Transverse colon (tissue), 4 donors: Measurements from ENCODE around the gene CERK. TPM values are rescaled to one million over a fixed set of nuclear protein-coding genes. Genes with fewer than 3 reads are reported as not detected.

Source experiments
- DNase-seq: peaks from one replicate; pipeline ENCODE4 v3.0.0-alpha.2; 2019
- H3K27ac ChIP-seq, 4 donors: fragments of 200-600 bp; sonication (generic); 2 replicates each; pipeline ENCODE4 v1.5.1; 2016 to 2018; ENCODE audit warnings: inconsistent platforms in 4 of 4
- H3K27me3 ChIP-seq: fragments of 200-600 bp; sonication (generic); 2 replicates; pipeline ENCODE4 v1.5.1; 2017; ENCODE audit warnings: inconsistent platforms
- H3K36me3 ChIP-seq, 4 donors: fragments of 200-600 bp; sonication (generic); 2 replicates each; pipeline ENCODE4 v1.5.1; 2017 to 2019; ENCODE audit warnings: inconsistent platforms in 4 of 4
- H3K4me1 ChIP-seq, 4 donors: fragments of 200-600 bp; sonication (generic); 2 replicates each; pipeline ENCODE4 v1.5.1; 2017 to 2020; ENCODE audit warnings: inconsistent platforms in 4 of 4
- H3K4me3 ChIP-seq, 4 donors: fragments of 200-600 bp; sonication (generic); 1 replicate in 1 of 4; 2 replicates in 3 of 4; pipeline versions ENCODE4 v1.5.1 to v1.6.1; 2017 to 2019; ENCODE audit warnings: inconsistent platforms in 4 of 4
- H3K9me3 ChIP-seq, 2 donors: fragments of 200-600 bp; sonication (generic); 2 replicates each; pipeline ENCODE4 v1.5.1; 2017 to 2019; ENCODE audit warnings: inconsistent platforms in 2 of 2
- EP300 ChIP-seq: sonication (generic); formaldehyde crosslinking; IDR thresholded peaks from one replicate; pipeline ENCODE4 v1.6.1; 2017; ENCODE audit warnings: antibody characterized with exemption, low read depth
- POLR2A ChIP-seq: fragments of 450-650 bp; IDR thresholded peaks from one replicate; pipeline ENCODE4 v1.6.1; 2016; ENCODE audit warnings: antibody characterized with exemption, mild to moderate bottlenecking, moderate library complexity
- POLR2AphosphoS5 ChIP-seq, 3 donors: sonication (generic); formaldehyde crosslinking; IDR thresholded peaks; one replicate each; pipeline ENCODE4 v1.6.1; 2016; ENCODE audit warnings: antibody characterized with exemption in 3 of 3
- WGBS, 2 donors: methylation state at CpG; one replicate each; pipeline ENCODE4 v1.1.5; 2018; ENCODE audit warnings: low coverage in 1 of 2; 5-methylcytosine and 5-hydroxymethylcytosine counted together
- in situ Hi-C, 4 donors: fragments of 200-750 bp; cut with MboI; loops; one replicate each; pipeline versions ENCODE4 v1.15.0 to v1.15.1; 2017; ENCODE audit warnings: low sequenced_read_pairs in 3 of 4, low pct_ligation_motif_present in 1 of 4, low pct_unique_long_range_greater_than_20kb in 1 of 4
- intact Hi-C: fragments of 100-400 bp; cut with DNase I; formaldehyde crosslinking; loops from one replicate; pipeline ENCODE4 v1.15.1; 2023; ENCODE audit warnings: low total_unique reads
- total RNA-seq, 4 donors: library from RNA; depleted of rRNA; stranded (reverse); fragments of >200 nt; gene quantifications; one replicate each; pipeline ENCODE4 v1.1.0, GENCODE V29; 2016
- TF ChIP-seq, protein P1 (sequence below), 5 experiments: fragments of 200-600 bp in 3 of 5; fragments of 450-650 bp in 2 of 5; sonication (generic) in 3 of 5; IDR thresholded peaks; 1 replicate in 2 of 5; 2 replicates in 3 of 5; pipeline ENCODE4 v1.5.1; 2016 to 2017; ENCODE audit warnings: antibody characterized with exemption in 5 of 5, inconsistent platforms in 3 of 5, mild to moderate bottlenecking in 2 of 5, moderate library complexity in 1 of 5

Gene CERK
- total RNA-seq, 4 donors from 2014 or later, result 13.7 to 72.2 (median 63.5) TPM

DNA sequence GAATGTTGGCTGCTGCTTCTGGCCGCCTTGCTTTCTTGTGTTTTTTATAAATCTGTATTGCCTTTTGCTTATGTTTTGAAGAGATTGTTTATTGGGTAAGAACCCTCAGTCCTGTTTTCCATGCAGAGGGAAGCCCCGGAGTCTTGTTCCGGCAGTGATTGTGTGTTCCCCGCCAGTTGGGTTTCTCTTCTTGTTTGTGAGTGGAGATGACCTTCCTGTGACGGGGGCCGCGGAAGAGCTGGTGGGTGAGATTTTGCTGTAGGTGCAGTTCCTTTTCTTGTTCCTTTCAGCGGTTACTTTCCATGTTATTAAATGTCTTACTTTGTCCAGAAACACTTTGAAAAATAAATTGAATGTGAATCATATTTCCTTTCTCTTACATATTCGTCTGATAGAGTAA lies 32.7 kb upstream of the CERK start:
- Histone ChIP-seq H3K27ac (peak overlapping the region; percentile 59 to 70 (median 64)), H3K9me3 (no peaks in the 10 kb centered on the region), H3K27me3 (no peaks in the 10 kb centered on the region), H3K4me1 (peaks cover 11 to 61% (median 35%) of the 10 kb centered on the region in 4 donors), H3K36me3 (no peaks in the 10 kb centered on the region), H3K4me3 (no peak overlapping the region)
- no peak for DNase-seq
- WGBS, 2 donors, result 63 to 64% methylated on average over 6 to 9 of the region's 9 CpGs
- TF ChIP-seq, protein P1, sequence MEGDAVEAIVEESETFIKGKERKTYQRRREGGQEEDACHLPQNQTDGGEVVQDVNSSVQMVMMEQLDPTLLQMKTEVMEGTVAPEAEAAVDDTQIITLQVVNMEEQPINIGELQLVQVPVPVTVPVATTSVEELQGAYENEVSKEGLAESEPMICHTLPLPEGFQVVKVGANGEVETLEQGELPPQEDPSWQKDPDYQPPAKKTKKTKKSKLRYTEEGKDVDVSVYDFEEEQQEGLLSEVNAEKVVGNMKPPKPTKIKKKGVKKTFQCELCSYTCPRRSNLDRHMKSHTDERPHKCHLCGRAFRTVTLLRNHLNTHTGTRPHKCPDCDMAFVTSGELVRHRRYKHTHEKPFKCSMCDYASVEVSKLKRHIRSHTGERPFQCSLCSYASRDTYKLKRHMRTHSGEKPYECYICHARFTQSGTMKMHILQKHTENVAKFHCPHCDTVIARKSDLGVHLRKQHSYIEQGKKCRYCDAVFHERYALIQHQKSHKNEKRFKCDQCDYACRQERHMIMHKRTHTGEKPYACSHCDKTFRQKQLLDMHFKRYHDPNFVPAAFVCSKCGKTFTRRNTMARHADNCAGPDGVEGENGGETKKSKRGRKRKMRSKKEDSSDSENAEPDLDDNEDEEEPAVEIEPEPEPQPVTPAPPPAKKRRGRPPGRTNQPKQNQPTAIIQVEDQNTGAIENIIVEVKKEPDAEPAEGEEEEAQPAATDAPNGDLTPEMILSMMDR (IDR thresholded peaks at IDR 0.05), result no peak
- no peak for TF ChIP-seq EP300
- no peak for TF ChIP-seq POLR2AphosphoS5 (IDR thresholded peaks at IDR 0.05)
- no peak for TF ChIP-seq POLR2A
- intact Hi-C loops, result no loop called here
- in situ Hi-C loops, result loop anchor here in 1 of 4 donors (25.0 kb wide), 1 partner anchor 208 kb away; no protein-coding TSS in a partner anchor

- Histone ChIP-seq H3K9me3 (no peaks in the 10 kb centered on the region), H3K36me3 (no peaks in the 10 kb centered on the region), H3K4me3 (no peak overlapping the region), H3K27me3 (no peaks in the 10 kb centered on the region), H3K27ac (peak overlapping the region; percentile 59 to 70 (median 64)), H3K4me1 (peaks cover 6 to 60% (median 30%) of the 10 kb centered on the region in 4 donors)
- TF ChIP-seq, protein P1 (IDR thresholded peaks at IDR 0.05), result no peak
- no peak for TF ChIP-seq POLR2AphosphoS5 (IDR thresholded peaks at IDR 0.05)
- TF ChIP-seq POLR2A, result no peak
- TF ChIP-seq EP300, result no peak
- in situ Hi-C loops (loop anchor here in 1 of 4 donors (25.0 kb wide), 1 partner anchor 208 kb away; no protein-coding TSS in a partner anchor), intact Hi-C loops (no loop called here)
- WGBS, 2 donors, result 40 to 85% methylated on average over 1 to 14 of the region's 14 CpGs
- no peak for DNase-seq
Measured at GRCh38 chr22:46770151-46770641, 32.1 kb upstream of the CERK start.

DNA sequence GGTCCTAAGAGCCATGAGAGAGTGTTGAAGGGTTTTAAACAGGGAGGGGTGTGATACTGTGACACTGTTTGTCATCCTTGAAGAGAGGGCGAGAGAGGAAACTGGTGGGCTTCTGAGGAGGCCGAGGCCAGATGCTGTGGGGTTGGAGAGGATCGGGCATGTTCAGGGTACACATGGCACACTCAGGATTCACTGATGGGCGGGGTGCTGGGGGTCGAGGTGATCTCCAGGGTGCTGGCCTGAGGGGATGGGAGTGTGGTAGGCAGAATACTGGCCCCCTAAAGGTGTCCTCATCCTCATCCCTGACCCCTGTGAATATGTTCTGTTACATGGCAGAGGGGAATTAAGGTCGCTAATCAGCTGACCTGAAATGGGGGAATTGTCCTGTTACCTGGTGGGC lies 31.7 kb upstream of the CERK start:
- no peak for DNase-seq
- no peaks in the 10 kb centered on the region for H3K27me3 ChIP-seq
- H3K9me3 ChIP-seq, result no peaks in the 10 kb centered on the region
- TF ChIP-seq EP300 (no peak), POLR2AphosphoS5 (IDR thresholded peaks at IDR 0.05) (no peak), POLR2A (no peak)
- TF ChIP-seq, protein P1 (IDR thresholded peaks at IDR 0.05), result no peak
- peak overlapping the region; percentile 59 to 70 (median 64) for H3K27ac ChIP-seq
- H3K4me1 ChIP-seq, result peaks cover 1 to 60% (median 28%) of the 10 kb centered on the region in 4 donors
- in situ Hi-C loops, result loop anchor here in 1 of 4 donors (25.0 kb wide), 1 partner anchor 207 kb away; no protein-coding TSS in a partner anchor
- intact Hi-C loops, result no loop called here
- no peak overlapping the region for H3K4me3 ChIP-seq
- WGBS, 2 donors, result 87 to 100% methylated on average over 3 to 6 of the region's 6 CpGs
- no peaks in the 10 kb centered on the region for H3K36me3 ChIP-seq

DNA sequence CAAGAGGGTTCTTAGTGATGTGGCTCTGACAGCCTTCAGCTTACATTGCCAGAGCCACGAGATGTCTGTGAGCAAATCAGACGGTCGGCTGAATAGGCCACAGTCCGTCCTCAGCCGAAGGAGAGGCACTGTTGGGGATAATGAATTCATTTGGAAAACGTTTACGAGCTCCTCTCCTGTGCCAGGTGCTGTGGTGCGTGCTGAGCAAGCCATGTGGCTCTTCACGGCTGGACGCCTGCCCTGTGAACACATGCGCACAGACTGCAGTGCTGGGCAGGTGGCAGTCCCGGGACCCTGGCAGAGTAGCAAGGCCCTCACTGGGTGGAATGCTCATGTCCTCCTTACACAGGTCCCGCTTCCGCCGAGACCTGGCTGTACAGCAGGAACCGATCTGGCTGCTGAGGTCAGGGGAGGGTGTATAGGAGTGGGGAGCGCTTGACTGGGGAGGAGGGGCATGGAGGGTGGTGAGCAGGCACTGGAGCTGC lies 31.2 kb upstream of the CERK start:
- Histone ChIP-seq H3K27me3 (no peaks in the 10 kb centered on the region), H3K27ac (peak overlapping the region in 3 of 4 donors; percentile 59 to 70 (median 67)), H3K4me3 (no peak overlapping the region), H3K36me3 (no peaks in the 10 kb centered on the region), H3K4me1 (peaks cover 4 to 60% (median 25%) of the 10 kb centered on the region in 4 donors), H3K9me3 (no peaks in the 10 kb centered on the region)
- 81 to 87% methylated on average over 4 to 17 of the region's 17 CpGs for WGBS, 2 donors
- in situ Hi-C loops (loop anchor here in 1 of 4 donors (25.0 kb wide), 1 partner anchor 207 kb away; no protein-coding TSS in a partner anchor), intact Hi-C loops (no loop called here)
- no peak for TF ChIP-seq EP300
- TF ChIP-seq POLR2AphosphoS5 (IDR thresholded peaks at IDR 0.05), result no peak
- TF ChIP-seq, protein P1 (IDR thresholded peaks at IDR 0.05), result no peak
- TF ChIP-seq POLR2A, result no peak
- DNase-seq, result no peak
